ENCODE measurements around the gene ADGRE1. TPM values are rescaled to one million over a fixed set of nuclear protein-coding genes. Genes with fewer than 3 reads are reported as not detected.

The ADGRE1 gene
- total and polyA plus RNA-seq, 4 donors, result 0.39 to 16.2 (median 1.8) TPM

GRCh38 chr19:6849876-6850275, 37.5 kb upstream of the ADGRE1 start:
- H3K4me3 ChIP-seq (ENCODE audit: low read depth in 1 of 3, low read length in 3 of 3), result no peak overlapping the region
- 76% methylated on average over 2 of the region's 2 CpGs for WGBS
- no peaks in the 10 kb centered on the region for H3K4me1 ChIP-seq (ENCODE audit: control insufficient read depth in 4 of 4, insufficient read depth in 4 of 4, low read length in 3 of 4)
- H3K36me3 ChIP-seq (ENCODE audit: control insufficient read depth in 4 of 4, insufficient read depth in 3 of 4, low read depth in 1 of 4, low read length in 3 of 4), result peaks cover 0 to 2% (median 0%) of the 10 kb centered on the region in 4 donors
- TF ChIP-seq, protein P1, sequence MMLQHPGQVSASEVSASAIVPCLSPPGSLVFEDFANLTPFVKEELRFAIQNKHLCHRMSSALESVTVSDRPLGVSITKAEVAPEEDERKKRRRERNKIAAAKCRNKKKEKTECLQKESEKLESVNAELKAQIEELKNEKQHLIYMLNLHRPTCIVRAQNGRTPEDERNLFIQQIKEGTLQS (IDR thresholded peaks at IDR 0.05), result no peak
- TF ChIP-seq HNF4A (conservative IDR thresholded peaks at IDR 0.05), result no peak
- TF ChIP-seq REST (IDR thresholded peaks at IDR 0.05), result no peak
- TF ChIP-seq FOXA1 (IDR thresholded peaks at IDR 0.05), result no peak
- TF ChIP-seq SP1 (IDR thresholded peaks at IDR 0.05), result no peak
- no peak for TF ChIP-seq EGR1 (IDR thresholded peaks at IDR 0.05; ENCODE audit: low read depth in 2 of 2)
- TF ChIP-seq JUND (IDR thresholded peaks at IDR 0.05), result no peak
- no peak for TF ChIP-seq RAD21 (IDR thresholded peaks at IDR 0.05)
- no peak for TF ChIP-seq NR2F2 (IDR thresholded peaks at IDR 0.05)
- no peak overlapping the region for H3K9ac ChIP-seq (ENCODE audit: low read depth in 1 of 2, low read length in 2 of 2)
- H3K27ac ChIP-seq (ENCODE audit: low read depth in 1 of 2, low read length in 2 of 2), result no peak overlapping the region
- no peaks in the 10 kb centered on the region for H3K27me3 ChIP-seq (ENCODE audit: control insufficient read depth in 4 of 4, insufficient read depth in 4 of 4, low read length in 3 of 4)
- DNase-seq (ENCODE audit: low spot score), result no peak
- no peaks in the 10 kb centered on the region for H3K9me3 ChIP-seq (ENCODE audit: control insufficient read depth in 4 of 4, low read length in 3 of 4)

GRCh38 chr19:6851359-6851758, 36.0 kb upstream of the ADGRE1 start:
- TF ChIP-seq SP1 (IDR thresholded peaks at IDR 0.05) (no peak), ZBTB33 (IDR thresholded peaks at IDR 0.05) (no peak), RAD21 (IDR thresholded peaks at IDR 0.05) (no peak), RXRA (IDR thresholded peaks at IDR 0.05) (no peak), JUND (IDR thresholded peaks at IDR 0.05) (no peak), CTCF (IDR thresholded peaks at IDR 0.05; ENCODE audit: low read depth, low read length, missing input control) (no peak), MAX (IDR thresholded peaks at IDR 0.05) (no peak), REST (IDR thresholded peaks at IDR 0.05) (no peak), GABPA (IDR thresholded peaks at IDR 0.05 in 1 of 2, conservative IDR thresholded peaks at IDR 0.05 in 1 of 2) (no peak), HNF4A (conservative IDR thresholded peaks at IDR 0.05) (no peak), EGR1 (IDR thresholded peaks at IDR 0.05; ENCODE audit: low read depth in 2 of 2) (no peak), HNF4G (IDR thresholded peaks at IDR 0.05) (no peak), FOXA1 (IDR thresholded peaks at IDR 0.05) (no peak), FOXA2 (IDR thresholded peaks at IDR 0.05) (no peak), TAF1 (conservative IDR thresholded peaks at IDR 0.05) (no peak), NR2F2 (IDR thresholded peaks at IDR 0.05) (no peak)
- TF ChIP-seq, protein P1 (IDR thresholded peaks at IDR 0.05), result no peak
- no peak for DNase-seq (ENCODE audit: low spot score)
- 61% methylated on average over 1 of the region's 1 CpG for WGBS
- H3K9me3 ChIP-seq (ENCODE audit: control insufficient read depth in 4 of 4, low read length in 3 of 4), result no peaks in the 10 kb centered on the region
- no peak overlapping the region for H3K9ac ChIP-seq (ENCODE audit: low read depth in 1 of 2, low read length in 2 of 2)
- H3K4me3 ChIP-seq (ENCODE audit: low read depth in 1 of 3, low read length in 3 of 3), result no peak overlapping the region
- H3K4me1 ChIP-seq (ENCODE audit: control insufficient read depth in 4 of 4, insufficient read depth in 4 of 4, low read length in 3 of 4), result no peaks in the 10 kb centered on the region
- H3K27me3 ChIP-seq (ENCODE audit: control insufficient read depth in 4 of 4, insufficient read depth in 4 of 4, low read length in 3 of 4), result peaks cover 0 to 2% (median 0%) of the 10 kb centered on the region in 4 donors
- peaks cover 0 to 2% (median 0%) of the 10 kb centered on the region in 4 donors for H3K36me3 ChIP-seq (ENCODE audit: control insufficient read depth in 4 of 4, insufficient read depth in 3 of 4, low read depth in 1 of 4, low read length in 3 of 4)
- H3K27ac ChIP-seq (ENCODE audit: low read depth in 1 of 2, low read length in 2 of 2), result no peak overlapping the region
